SK-MEL-5 (cell line): ENCODE results near the gene MTCH1. TPM values are rescaled to one million over a fixed set of nuclear protein-coding genes. Genes with fewer than 3 reads are reported as not detected.
"Not testable (repeated sequence)": the region's sequence is repeated elsewhere in the genome, so short reads cannot be mapped to it uniquely, and the experiment has no call there.

Source experiments
- DNase-seq: peaks from one replicate; pipeline ENCODE4 v3.0.0-alpha.2; 2016; ENCODE audit warnings: low read depth, low spot score
- in situ Hi-C: cut with HindIII; loops from 2 replicates; pipeline ENCODE4 v1.10.0; 2016; ENCODE audit warnings: low sequenced_read_pairs, high pct_unique_total_duplicates, low pct_unique_long_range_greater_than_20kb
- total RNA-seq: library from RNA; depleted of rRNA; stranded (reverse); fragments of >200 nt; shearing (Covaris generic); gene quantifications from 2 replicates; pipeline ENCODE4 v1.2.3, GENCODE V29; 2014

Gene MTCH1
- total RNA-seq, 1 experiment from 2014 or later = 222 TPM

DNA sequence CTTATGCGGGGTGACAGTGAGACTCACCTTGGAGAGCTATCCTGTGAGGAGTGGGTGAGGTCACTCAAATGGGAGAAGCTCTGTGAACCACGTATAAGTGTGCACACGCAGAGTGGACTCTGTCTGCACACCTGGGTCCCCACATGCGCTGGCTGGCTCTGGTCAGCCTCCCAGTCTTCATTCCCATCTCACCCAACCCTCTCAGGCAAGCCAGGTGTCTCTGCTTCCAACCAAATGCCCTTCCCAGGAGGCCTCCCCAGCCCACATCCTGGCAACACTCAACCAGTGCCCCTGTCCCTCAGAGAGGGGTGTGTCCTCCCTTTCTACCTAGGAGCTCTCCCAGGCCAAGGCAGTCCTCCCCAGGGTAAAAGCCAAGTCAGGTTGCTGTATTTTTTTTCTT, 39.5 kb downstream of the MTCH1 start:
- in situ Hi-C loops = no loop called here
- DNase-seq = no peak

- no peak for DNase-seq
- in situ Hi-C loops = no loop called here
Measured at GRCh38 chr6:36945301-36945700, 40.7 kb downstream of the MTCH1 start.

DNA sequence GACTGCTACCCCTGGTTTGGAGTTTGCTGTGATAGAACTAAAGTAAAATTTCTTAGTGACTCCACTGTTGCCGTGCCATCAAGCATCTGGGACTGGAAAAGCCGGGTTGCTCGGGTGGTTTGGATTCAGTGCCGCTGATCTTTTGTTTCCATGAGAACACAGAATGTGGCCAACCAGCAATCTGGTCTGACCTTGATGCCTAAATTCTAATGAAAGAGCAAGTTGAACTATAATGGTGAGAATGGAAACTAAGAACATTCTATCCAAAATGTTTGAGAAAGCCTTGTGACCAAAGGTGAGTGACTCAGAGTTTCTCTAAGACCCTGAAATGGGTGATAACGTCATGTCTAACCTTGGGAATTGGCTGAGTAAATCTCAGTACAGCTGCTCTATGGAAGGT, 41.3 kb downstream of the MTCH1 start:
- DNase-seq = no peak
- in situ Hi-C loops = no loop called here

DNA sequence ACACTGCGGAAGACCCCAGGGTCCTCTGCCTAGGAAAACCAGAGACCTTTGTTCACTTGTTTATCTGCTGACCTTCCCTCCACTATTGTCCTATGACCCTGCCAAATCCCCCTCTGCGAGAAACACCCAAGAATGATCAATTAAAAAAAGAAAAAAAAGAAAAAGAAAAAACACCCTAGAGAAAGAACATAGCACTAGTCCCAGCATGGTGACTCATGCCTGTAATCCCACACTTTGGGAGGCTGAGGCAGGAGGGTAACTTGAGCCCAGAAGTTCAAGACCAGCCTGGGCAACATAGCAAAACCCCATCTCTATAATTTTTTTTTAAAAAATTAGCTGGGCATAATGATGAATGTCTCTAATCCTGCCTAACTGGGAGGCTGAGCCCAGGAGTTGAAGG, 43.7 kb downstream of the MTCH1 start:
- DNase-seq, in situ Hi-C loops: not testable (repeated sequence)

DNA sequence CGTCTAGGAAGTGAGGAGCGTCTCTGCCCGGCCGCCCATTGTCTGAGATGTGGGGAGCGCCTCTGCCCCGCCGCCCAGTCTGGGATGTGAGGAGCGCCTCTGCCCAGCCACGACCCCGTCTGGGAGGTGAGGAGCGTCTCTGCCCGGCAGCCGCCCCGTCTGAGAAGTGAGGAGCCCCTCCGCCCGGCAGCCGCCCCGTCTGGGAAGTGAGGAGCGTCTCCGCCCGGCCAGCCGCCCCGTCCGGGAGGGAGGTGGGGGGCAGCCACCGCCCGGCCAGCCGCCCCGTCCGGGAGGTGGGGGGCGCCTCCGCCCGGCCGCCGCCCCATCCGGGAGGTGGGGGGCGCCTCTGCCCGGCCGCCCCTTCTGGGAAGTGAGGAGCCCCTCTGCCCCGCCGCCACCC, 44.4 kb downstream of the MTCH1 start:
- DNase-seq, in situ Hi-C loops: not testable (repeated sequence)

- DNase-seq = no peak
- in situ Hi-C loops = no loop called here
Measured at GRCh38 chr6:36940027-36940426, 46.0 kb downstream of the MTCH1 start.

DNA sequence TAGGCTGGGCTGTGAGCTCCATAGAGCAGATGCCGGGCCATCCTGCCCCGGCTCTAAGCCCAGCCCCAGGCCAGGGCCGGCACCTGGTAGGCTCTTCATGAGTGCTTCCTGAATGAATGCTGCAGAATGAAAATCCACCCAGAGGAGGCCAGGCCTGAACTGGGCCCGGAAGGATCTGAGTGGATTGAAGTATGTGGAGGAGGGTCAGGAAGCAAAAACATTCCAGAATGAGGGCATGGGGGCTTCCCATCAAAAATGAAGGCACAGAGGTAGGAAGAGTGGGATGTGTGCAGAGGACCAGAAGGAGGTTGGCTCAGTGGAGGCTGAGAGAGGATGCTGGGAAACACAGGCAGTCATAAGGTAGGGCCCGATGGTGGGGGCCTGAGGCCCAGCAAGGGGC, 47.0 kb downstream of the MTCH1 start:
- DNase-seq, in situ Hi-C loops: not testable (repeated sequence)

DNA sequence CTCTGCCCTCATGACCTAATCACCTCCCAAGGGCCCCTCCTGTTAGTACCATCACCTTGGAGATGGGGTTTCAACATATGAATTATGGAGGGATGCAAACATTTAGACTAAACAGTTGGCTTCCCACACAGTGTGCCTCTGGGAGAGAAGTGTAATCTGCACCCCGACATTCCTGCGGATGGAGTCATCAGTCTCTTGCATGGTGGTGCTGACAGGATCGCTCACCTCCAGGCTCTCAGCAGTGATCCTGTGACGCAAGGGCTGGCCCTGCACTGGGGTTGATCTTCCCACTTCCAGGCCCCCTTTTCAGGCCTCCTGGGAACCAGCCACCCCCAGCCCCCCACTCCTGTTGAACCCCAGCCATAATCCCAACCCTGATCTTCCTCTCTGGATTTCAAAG, 47.5 kb downstream of the MTCH1 start:
- in situ Hi-C loops = no loop called here
- no peak for DNase-seq

DNA sequence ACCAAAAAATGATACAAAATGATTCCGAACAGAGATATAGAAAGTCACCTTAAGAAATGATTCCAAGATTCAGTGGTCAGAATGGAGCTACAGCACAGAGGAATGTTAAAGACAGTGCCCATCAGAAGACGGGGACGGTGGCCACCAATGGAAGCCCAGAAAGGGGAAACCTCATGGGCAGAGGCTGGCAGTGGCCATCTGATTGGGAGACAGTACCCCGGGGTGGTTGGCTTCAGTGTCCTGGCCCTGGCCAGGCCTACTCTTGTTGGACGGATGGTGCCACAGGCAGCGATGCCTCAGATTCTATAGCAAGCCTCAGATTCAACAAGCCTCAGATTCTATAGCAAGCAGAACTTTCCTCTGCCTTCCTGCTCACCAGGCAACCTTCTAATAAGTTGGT, 48.1 kb downstream of the MTCH1 start:
- DNase-seq = no peak
- in situ Hi-C loops = no loop called here

- DNase-seq = no peak
- in situ Hi-C loops = no loop called here
Measured at GRCh38 chr6:36936824-36937223, 49.2 kb downstream of the MTCH1 start.

DNA sequence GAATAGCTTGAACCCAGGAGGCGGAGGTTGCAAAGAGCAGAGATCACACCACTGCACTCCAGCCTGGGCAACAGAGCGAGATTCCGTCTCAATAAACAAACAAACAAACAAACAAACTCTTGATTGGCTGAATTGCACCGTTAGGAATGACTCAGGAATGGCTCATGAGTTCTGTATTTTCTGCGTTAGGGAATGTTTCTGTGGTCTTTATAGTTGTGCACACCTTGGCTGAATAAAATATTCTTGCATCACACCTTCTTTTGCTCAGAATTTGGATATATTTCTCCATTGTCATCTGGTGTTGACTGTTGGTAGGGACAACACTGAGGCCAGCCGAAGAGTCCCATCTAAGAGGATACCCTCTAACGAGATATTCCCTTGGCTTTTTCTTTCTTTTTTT, 51.1 kb downstream of the MTCH1 start:
- in situ Hi-C loops = no loop called here
- DNase-seq = no peak

DNA sequence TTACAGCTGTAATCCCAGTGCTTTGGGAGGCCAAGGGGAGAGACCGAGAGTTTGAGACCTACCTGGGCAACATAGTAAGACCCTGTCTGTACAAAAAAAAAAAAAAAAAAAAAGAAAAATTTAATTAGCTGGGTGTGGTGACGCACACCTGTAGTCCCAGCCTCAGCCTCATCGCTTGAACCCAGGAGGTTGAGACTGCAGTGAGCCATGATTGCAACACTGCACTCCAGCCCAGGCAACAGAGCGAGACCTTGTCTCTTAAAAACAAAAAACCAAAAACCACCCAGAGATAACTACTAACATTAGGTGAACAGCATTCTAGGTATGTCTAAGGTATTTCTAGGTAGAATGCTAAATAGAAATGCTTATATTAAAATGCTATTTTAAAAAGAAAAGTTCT, 52.5 kb downstream of the MTCH1 start:
- DNase-seq = no peak
- in situ Hi-C loops = no loop called here

- DNase-seq = no peak
- in situ Hi-C loops = no loop called here
Measured at GRCh38 chr6:36933102-36933501, 52.9 kb downstream of the MTCH1 start.

- in situ Hi-C loops = no loop called here
- DNase-seq = no peak
Measured at GRCh38 chr6:36930483-36930882, 55.5 kb downstream of the MTCH1 start.

GRCh38 chr6:36929607-36930006, 56.4 kb downstream of the MTCH1 start:
- peak; percentile 69 for DNase-seq
- in situ Hi-C loops = no loop called here

DNA sequence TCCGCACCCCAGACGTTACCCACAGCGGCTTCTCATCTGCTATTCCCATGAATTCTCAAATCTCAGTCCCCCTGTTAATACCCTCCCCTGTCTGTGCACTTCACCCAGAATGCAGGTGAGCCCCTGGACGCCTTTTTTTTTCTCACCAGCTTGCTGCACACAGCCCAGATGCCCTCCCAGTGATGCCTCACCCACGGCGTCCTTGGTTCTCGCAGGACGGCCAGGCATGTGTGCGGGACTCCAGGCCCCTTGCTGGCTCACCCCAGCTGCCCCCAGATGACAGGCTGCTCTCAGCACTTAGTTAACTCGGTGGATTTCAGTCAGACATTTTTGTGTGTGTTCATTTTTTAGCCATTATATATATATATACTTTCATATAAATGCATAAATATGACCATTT, 56.8 kb downstream of the MTCH1 start:
- no peak for DNase-seq
- in situ Hi-C loops = no loop called here

GRCh38 chr6:36928547-36928918, 57.5 kb downstream of the MTCH1 start:
- no peak for DNase-seq
- in situ Hi-C loops = no loop called here

DNA sequence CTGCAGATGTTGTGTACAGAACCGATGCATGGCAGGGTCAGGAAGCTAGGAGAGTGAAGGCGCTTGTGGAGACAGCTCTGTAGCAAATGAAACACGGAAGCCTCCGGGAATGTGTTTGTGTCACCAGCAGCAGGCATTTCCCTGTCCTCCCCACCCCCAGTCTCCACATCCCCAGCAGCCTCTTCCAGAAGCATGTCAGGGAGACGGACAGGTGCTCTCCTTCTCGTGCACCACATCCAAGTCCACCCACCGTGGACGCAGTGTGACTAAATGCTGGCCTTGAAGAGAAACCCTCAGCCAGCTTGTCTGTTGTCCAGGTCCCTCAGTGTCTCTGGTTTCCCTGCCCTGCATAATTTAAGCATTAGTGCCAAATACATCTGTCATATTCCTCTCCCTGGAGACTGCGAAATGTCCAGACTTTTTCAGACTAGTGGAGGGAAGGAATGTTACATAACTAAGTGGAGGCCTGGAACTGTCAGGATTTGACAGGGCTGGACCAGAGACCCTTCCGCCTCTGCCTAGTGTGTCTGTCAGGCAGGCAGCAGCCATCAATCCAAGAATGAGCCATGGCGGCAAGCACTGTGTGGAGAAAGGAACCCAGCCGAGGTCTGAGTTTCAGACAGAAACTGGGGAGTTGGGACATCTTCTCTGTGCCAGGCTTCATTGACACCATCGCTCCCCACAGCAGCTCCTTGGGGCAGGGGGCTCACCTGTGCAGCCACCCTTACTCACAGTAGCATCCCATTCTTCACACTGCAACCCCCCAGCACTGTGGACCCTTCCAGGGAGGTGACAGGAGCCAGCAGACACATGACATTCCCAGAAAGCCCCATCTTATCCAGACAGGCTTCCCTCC, 58.1 kb downstream of the MTCH1 start:
- DNase-seq = no peak
- in situ Hi-C loops = no loop called here

DNA sequence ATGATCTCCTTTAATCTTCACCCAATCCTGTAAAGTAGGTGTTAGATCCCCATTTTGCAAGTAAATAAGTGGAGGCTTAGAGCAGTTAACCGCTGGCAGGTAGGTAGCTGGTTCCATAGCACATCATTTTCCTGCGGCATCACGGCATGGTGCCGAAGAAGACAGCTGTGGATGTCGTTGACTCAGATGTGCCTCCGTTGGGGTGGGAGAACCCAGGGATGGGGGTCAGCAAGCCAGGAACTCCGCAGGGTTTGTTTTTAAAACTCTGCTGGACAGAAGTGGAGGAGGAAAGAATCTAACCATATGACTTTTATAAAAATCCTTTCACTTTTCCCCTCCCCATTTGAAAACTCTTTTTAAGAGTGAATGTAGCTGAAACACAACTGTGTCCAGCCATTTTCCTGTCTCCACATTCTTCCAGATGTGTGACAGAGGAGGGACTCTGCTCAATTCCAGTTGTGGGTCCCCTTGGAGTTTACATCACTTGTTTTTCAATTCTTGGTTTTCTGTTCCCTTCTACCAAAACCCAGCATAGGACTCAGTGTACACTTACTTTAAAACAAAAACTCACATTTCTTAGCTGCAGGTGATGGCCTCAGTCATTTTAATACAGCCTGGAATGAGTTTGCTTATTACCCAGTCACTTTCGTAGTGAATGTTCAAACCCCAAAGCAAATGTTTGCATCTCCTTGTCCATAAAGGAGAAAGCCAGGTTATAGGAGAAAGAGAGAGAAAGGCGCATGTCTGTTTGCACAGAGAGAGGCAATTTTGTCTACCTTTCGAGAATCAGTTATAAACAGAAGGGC, 59.1 kb downstream of the MTCH1 start:
- in situ Hi-C loops = no loop called here
- no peak for DNase-seq
